ENCODE data around the gene ARID1B. TPM values are rescaled to one million over a fixed set of nuclear protein-coding genes. Genes with fewer than 3 reads are reported as not detected.

ARID1B gene
- total RNA-seq, 1 experiment from 2014 or later, result 24.2 TPM

- no peak overlapping the region for H3K4me2 ChIP-seq (ENCODE audit: low read length)
- H3K27me3 ChIP-seq (ENCODE audit: low read length), result no peaks in the 10 kb centered on the region
- ChIA-PET POLR2A (ENCODE audit: unreplicated experiment) (interaction anchor here (0.6 kb wide), 1 partner anchor 12 kb away, joined by 5 read pairs; no protein-coding TSS in a partner anchor), CTCF (no interaction called here)
- no peak overlapping the region for H3K9ac ChIP-seq (ENCODE audit: low read length)
- H3K4me3 ChIP-seq (ENCODE audit: low read length), result no peak overlapping the region
- ATAC-seq, result no peak
- no peak for DNase-seq
- no peaks in the 10 kb centered on the region for H3K79me2 ChIP-seq (ENCODE audit: low read length)
- BruUV-seq (replicated peaks), result no TSS peak
- H3K36me3 ChIP-seq (ENCODE audit: low read depth, low read length), result no peaks in the 10 kb centered on the region
- H3K27ac ChIP-seq (ENCODE audit: low read length), result no peak overlapping the region
- intact Hi-C loops (cut with micrococcal nuclease), result no loop called here
- no peaks in the 10 kb centered on the region for H4K20me1 ChIP-seq (ENCODE audit: low read length)
- H3K9me2 ChIP-seq (replicated peaks; ENCODE audit: low read length), result no peaks in the 10 kb centered on the region
- no peaks in the 10 kb centered on the region for H3K9me3 ChIP-seq (ENCODE audit: low read length)
- H3F3A ChIP-seq (ENCODE audit: low read length, unreplicated experiment), result no peaks in the 10 kb centered on the region
- TF ChIP-seq CTCF (conservative IDR thresholded peaks at IDR 0.05; ENCODE audit: low read depth, low read length), result no peak
- TF ChIP-seq EZH2 (IDR thresholded peaks at IDR 0.05; ENCODE audit: low read length, unreplicated experiment), result no peak
- TF ChIP-seq EZH2phosphoT487 (IDR thresholded peaks at IDR 0.05; ENCODE audit: borderline replicate concordance, low read length), result no peak
- no peak overlapping the region for H2AFZ ChIP-seq (ENCODE audit: low read length)
- no peaks in the 10 kb centered on the region for H3K4me1 ChIP-seq (ENCODE audit: insufficient read depth, low read length)
Observed at GRCh38 chr6:157098999-157099398, 321.8 kb downstream of the ARID1B start.

GRCh38 chr6:157099912-157100593 lies 322.9 kb downstream of the ARID1B start:
- H3K4me3 ChIP-seq (ENCODE audit: low read length), result no peak overlapping the region
- no peaks in the 10 kb centered on the region for H3K9me3 ChIP-seq (ENCODE audit: low read length)
- BruUV-seq (replicated peaks), result no TSS peak
- H3K79me2 ChIP-seq (ENCODE audit: low read length), result no peaks in the 10 kb centered on the region
- ChIA-PET POLR2A (ENCODE audit: unreplicated experiment) (no interaction called here), CTCF (no interaction called here)
- H3K9ac ChIP-seq (ENCODE audit: low read length), result no peak overlapping the region
- DNase-seq (no peak), ATAC-seq (no peak)
- H3K36me3 ChIP-seq (ENCODE audit: low read depth, low read length), result no peaks in the 10 kb centered on the region
- TF ChIP-seq CTCF (conservative IDR thresholded peaks at IDR 0.05; ENCODE audit: low read depth, low read length) (no peak), EZH2 (IDR thresholded peaks at IDR 0.05; ENCODE audit: low read length, unreplicated experiment) (no peak), EZH2phosphoT487 (IDR thresholded peaks at IDR 0.05; ENCODE audit: borderline replicate concordance, low read length) (no peak)
- no peak overlapping the region for H2AFZ ChIP-seq (ENCODE audit: low read length)
- no peak overlapping the region for H3K27ac ChIP-seq (ENCODE audit: low read length)
- no peaks in the 10 kb centered on the region for H3K9me2 ChIP-seq (replicated peaks; ENCODE audit: low read length)
- no peaks in the 10 kb centered on the region for H3K4me1 ChIP-seq (ENCODE audit: insufficient read depth, low read length)
- H3K27me3 ChIP-seq (ENCODE audit: low read length), result no peaks in the 10 kb centered on the region
- intact Hi-C loops (cut with micrococcal nuclease), result no loop called here
- H3K4me2 ChIP-seq (ENCODE audit: low read length), result no peak overlapping the region
- H4K20me1 ChIP-seq (ENCODE audit: low read length), result no peaks in the 10 kb centered on the region
- no peaks in the 10 kb centered on the region for H3F3A ChIP-seq (ENCODE audit: low read length, unreplicated experiment)

GRCh38 chr6:157101166-157101565 lies 324.0 kb downstream of the ARID1B start:
- no peak for ATAC-seq
- ChIA-PET CTCF (no interaction called here), POLR2A (ENCODE audit: unreplicated experiment) (no interaction called here)
- no TSS peak for BruUV-seq (replicated peaks)
- Histone ChIP-seq H2AFZ (ENCODE audit: low read length) (no peak overlapping the region), H4K20me1 (ENCODE audit: low read length) (no peaks in the 10 kb centered on the region), H3K9me3 (ENCODE audit: low read length) (no peaks in the 10 kb centered on the region), H3K4me3 (ENCODE audit: low read length) (no peak overlapping the region), H3F3A (ENCODE audit: low read length, unreplicated experiment) (no peaks in the 10 kb centered on the region), H3K27ac (ENCODE audit: low read length) (no peak overlapping the region), H3K4me2 (ENCODE audit: low read length) (no peak overlapping the region), H3K79me2 (ENCODE audit: low read length) (no peaks in the 10 kb centered on the region), H3K4me1 (ENCODE audit: insufficient read depth, low read length) (peaks cover 4% of the 10 kb centered on the region), H3K9me2 (replicated peaks; ENCODE audit: low read length) (no peaks in the 10 kb centered on the region), H3K9ac (ENCODE audit: low read length) (no peak overlapping the region), H3K36me3 (ENCODE audit: low read depth, low read length) (no peaks in the 10 kb centered on the region), H3K27me3 (ENCODE audit: low read length) (no peaks in the 10 kb centered on the region)
- intact Hi-C loops (cut with micrococcal nuclease), result no loop called here
- TF ChIP-seq EZH2phosphoT487 (IDR thresholded peaks at IDR 0.05; ENCODE audit: borderline replicate concordance, low read length), result no peak
- no peak for TF ChIP-seq CTCF (conservative IDR thresholded peaks at IDR 0.05; ENCODE audit: low read depth, low read length)
- TF ChIP-seq EZH2 (IDR thresholded peaks at IDR 0.05; ENCODE audit: low read length, unreplicated experiment), result no peak
- DNase-seq, result no peak
